ENCODE data around the gene TLE5.

The TLE5 gene

DNA sequence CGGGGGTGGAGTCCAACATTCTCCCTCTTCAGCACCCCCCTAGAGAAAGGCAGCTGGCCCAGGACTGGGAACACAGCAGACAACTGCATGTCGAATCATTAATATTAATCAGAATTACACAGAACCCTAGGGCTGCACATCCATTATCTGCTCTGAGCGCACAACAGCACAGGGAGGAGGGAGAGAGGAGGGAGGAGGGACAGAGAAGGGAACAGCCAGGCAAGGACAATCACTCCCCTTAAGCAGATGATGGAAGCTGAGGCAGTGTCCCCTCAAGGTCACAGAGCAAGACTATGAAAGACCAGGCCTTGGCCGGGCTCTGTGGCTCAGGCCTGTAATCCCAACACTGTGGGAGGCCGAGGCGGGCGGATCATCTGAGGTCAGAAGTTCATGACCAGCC lies 59.2 kb downstream of the TLE5 start:
- TF ChIP-seq, protein P1, sequence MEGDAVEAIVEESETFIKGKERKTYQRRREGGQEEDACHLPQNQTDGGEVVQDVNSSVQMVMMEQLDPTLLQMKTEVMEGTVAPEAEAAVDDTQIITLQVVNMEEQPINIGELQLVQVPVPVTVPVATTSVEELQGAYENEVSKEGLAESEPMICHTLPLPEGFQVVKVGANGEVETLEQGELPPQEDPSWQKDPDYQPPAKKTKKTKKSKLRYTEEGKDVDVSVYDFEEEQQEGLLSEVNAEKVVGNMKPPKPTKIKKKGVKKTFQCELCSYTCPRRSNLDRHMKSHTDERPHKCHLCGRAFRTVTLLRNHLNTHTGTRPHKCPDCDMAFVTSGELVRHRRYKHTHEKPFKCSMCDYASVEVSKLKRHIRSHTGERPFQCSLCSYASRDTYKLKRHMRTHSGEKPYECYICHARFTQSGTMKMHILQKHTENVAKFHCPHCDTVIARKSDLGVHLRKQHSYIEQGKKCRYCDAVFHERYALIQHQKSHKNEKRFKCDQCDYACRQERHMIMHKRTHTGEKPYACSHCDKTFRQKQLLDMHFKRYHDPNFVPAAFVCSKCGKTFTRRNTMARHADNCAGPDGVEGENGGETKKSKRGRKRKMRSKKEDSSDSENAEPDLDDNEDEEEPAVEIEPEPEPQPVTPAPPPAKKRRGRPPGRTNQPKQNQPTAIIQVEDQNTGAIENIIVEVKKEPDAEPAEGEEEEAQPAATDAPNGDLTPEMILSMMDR (IDR thresholded peaks at IDR 0.05), result no peak
- Histone ChIP-seq H3K27ac (no peak overlapping the region), H3K9me3 (no peaks in the 10 kb centered on the region), H3K27me3 (peaks cover 13% of the 10 kb centered on the region), H3K36me3 (no peaks in the 10 kb centered on the region), H3K4me3 (ENCODE audit: low read depth in 1 of 2, low read length in 1 of 2) (no peak overlapping the region), H3K4me1 (ENCODE audit: control insufficient read depth in 1 of 2, insufficient read depth in 1 of 2, low read depth in 1 of 2, low read length in 1 of 2) (no peaks in the 10 kb centered on the region)
